DOHH2 (cell line): ENCODE measurements around the gene P2RY11.

Source experiments
- H3F3A ChIP-seq: fragments of 200-600 bp; sonication (generic), shearing (Covaris generic); 2 replicates; pipeline ENCODE4 v1.6.0; 2016; ENCODE audit warnings: antibody characterized with exemption, mild to moderate bottlenecking; ENCODE audit not compliant: control insufficient read depth, insufficient read depth
- H3K27ac ChIP-seq: fragments of 200-600 bp; sonication (generic); 2 replicates; pipeline ENCODE4 v1.5.1; 2014; ENCODE audit warnings: low read depth, mild to moderate bottlenecking, low read length, moderate library complexity
- H3K27me3 ChIP-seq: fragments of 200-600 bp; sonication (generic); 2 replicates; pipeline ENCODE4 v1.6.1; 2014; ENCODE audit warnings: mild to moderate bottlenecking, low read length, mixed read lengths; ENCODE audit not compliant: control insufficient read depth
- H3K36me3 ChIP-seq: fragments of 200-600 bp; sonication (generic); 2 replicates; pipeline ENCODE4 v1.6.1; 2014; ENCODE audit warnings: mild to moderate bottlenecking, low read length, moderate library complexity, mixed read lengths; ENCODE audit not compliant: control insufficient read depth
- H3K4me1 ChIP-seq: fragments of 200-600 bp; sonication (generic); 2 replicates; pipeline ENCODE4 v1.6.1; 2014; ENCODE audit warnings: mild to moderate bottlenecking, low read length, mixed read lengths; ENCODE audit not compliant: control insufficient read depth
- H3K4me2 ChIP-seq: fragments of 200-600 bp; sonication (generic); 2 replicates; pipeline ENCODE4 v1.6.0; 2014; ENCODE audit warnings: mild to moderate bottlenecking, low read length, moderate library complexity
- H3K4me3 ChIP-seq: fragments of 200-600 bp; sonication (generic); 2 replicates; pipeline ENCODE4 v1.5.1; 2014; ENCODE audit warnings: mild to moderate bottlenecking, low read length, mixed read lengths
- H3K79me2 ChIP-seq: fragments of 200-600 bp; sonication (generic); 2 replicates; pipeline ENCODE4 v1.6.1; 2014; ENCODE audit warnings: mild to moderate bottlenecking, low read length, mixed read lengths; ENCODE audit not compliant: control insufficient read depth
- H3K9me2 ChIP-seq: fragments of 200-600 bp; sonication (generic); replicated peaks from 2 replicates; pipeline ENCODE4 v1.6.1; 2014; ENCODE audit warnings: mild to moderate bottlenecking, low read length, mixed read lengths; ENCODE audit not compliant: control insufficient read depth
- H3K9me3 ChIP-seq: fragments of 200-600 bp; sonication (generic); 2 replicates; pipeline ENCODE4 v1.6.1; 2014; ENCODE audit warnings: antibody characterized with exemption, low read length, mixed read lengths; ENCODE audit not compliant: control insufficient read depth, insufficient read depth
- H4K20me1 ChIP-seq: fragments of 200-600 bp; sonication (generic); 2 replicates; pipeline ENCODE4 v1.6.0; 2014; ENCODE audit warnings: low read depth, mild to moderate bottlenecking, antibody characterized with exemption, low read length, moderate library complexity; ENCODE audit not compliant: control insufficient read depth, insufficient read depth
- EZH2phosphoT487 ChIP-seq: fragments of 200-600 bp; sonication (generic); IDR thresholded peaks from 2 replicates; pipeline ENCODE4 v1.6.1; 2017; ENCODE audit warnings: borderline replicate concordance, mild to moderate bottlenecking, antibody characterized with exemption, low read length, moderate library complexity, mixed read lengths
- TF ChIP-seq, protein P1 (sequence below): fragments of 200-600 bp; sonication (generic); IDR thresholded peaks from one replicate; pipeline ENCODE4 v1.5.1; 2014; ENCODE audit warnings: antibody characterized with exemption, mild to moderate bottlenecking, low read depth, low read length; ENCODE audit not compliant: poor library complexity, severe bottlenecking

Gene P2RY11

DNA sequence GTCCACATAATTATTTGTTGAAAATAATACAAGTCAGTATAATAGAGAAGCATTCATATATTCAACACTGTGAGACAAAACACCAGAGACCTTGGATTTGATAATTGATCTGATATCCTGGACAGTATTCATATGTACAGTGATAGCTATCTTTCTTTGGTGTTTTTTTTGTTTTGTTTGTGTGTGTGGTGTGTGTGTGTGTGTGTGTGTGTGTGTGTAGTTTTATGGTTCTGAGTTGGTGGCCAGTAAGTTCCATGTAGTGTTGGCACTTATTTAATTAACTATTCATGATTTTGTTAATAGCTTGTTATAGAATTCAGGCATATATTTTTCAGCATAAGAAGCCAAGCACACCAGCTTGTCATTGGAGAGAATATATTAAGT is 7.4 kb upstream of the P2RY11 start:
- H3K79me2 ChIP-seq = peaks cover 38% of the 10 kb centered on the region
- H3K27ac ChIP-seq = peak overlapping the region; percentile 96
- peaks cover 63% of the 10 kb centered on the region for H3F3A ChIP-seq
- H3K4me1 ChIP-seq = peaks cover 80% of the 10 kb centered on the region
- H3K4me3 ChIP-seq = peak overlapping the region; percentile 86
- no peak for TF ChIP-seq EZH2phosphoT487
- TF ChIP-seq, protein P1, sequence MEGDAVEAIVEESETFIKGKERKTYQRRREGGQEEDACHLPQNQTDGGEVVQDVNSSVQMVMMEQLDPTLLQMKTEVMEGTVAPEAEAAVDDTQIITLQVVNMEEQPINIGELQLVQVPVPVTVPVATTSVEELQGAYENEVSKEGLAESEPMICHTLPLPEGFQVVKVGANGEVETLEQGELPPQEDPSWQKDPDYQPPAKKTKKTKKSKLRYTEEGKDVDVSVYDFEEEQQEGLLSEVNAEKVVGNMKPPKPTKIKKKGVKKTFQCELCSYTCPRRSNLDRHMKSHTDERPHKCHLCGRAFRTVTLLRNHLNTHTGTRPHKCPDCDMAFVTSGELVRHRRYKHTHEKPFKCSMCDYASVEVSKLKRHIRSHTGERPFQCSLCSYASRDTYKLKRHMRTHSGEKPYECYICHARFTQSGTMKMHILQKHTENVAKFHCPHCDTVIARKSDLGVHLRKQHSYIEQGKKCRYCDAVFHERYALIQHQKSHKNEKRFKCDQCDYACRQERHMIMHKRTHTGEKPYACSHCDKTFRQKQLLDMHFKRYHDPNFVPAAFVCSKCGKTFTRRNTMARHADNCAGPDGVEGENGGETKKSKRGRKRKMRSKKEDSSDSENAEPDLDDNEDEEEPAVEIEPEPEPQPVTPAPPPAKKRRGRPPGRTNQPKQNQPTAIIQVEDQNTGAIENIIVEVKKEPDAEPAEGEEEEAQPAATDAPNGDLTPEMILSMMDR = no peak
- no peaks in the 10 kb centered on the region for H3K9me3 ChIP-seq
- H3K27me3 ChIP-seq = no peaks in the 10 kb centered on the region
- peak overlapping the region; percentile 77 for H3K4me2 ChIP-seq
- H4K20me1 ChIP-seq = no peaks in the 10 kb centered on the region
- H3K9me2 ChIP-seq = no peaks in the 10 kb centered on the region
- H3K36me3 ChIP-seq = peaks cover 26% of the 10 kb centered on the region

DNA sequence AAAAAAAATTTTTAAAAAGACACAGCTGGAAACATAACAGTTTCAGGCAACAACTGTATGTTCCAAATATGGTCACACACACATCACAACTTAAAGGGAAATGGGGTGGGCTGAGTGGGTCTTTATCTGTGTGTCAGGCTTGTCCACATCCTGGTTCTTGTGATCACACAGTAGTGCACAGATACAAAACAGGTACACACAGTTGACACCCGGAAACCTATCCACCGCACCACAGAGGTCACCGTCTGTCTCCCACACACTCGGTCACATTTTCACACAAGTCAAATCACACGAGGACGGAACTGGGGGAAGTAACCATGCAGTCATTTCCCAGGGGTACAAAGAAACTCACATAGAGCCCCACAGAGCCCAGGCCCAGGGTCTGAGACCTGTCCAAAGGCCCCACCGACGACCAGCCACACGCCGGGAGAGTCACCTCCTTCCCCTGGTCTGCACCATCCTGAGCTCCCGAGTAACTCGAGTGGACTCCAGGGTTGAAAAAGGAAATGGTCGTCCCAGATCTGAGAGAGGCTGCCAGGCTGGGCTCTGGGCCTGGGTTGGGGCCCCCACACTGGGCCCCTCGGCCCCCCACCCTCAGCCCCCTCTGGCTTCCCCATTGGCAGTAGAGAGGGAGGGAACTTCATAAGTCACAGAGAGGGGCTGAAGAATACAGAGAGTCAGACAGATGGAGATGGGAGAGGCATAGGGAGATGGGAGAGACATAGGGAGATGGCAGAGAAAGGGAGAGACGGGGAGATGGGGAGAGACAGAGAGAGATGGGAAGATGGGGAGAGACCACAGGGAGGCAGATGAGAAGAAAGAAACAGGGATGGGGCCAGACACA is 6.6 kb upstream of the P2RY11 start:
- H3K9me2 ChIP-seq = no peaks in the 10 kb centered on the region
- H3K4me2 ChIP-seq = peak overlapping the region; percentile 77
- peaks cover 45% of the 10 kb centered on the region for H3K79me2 ChIP-seq
- TF ChIP-seq EZH2phosphoT487 = no peak
- TF ChIP-seq, protein P1 = no peak
- peaks cover 80% of the 10 kb centered on the region for H3K4me1 ChIP-seq
- peak overlapping the region; percentile 96 for H3K27ac ChIP-seq
- H4K20me1 ChIP-seq = no peaks in the 10 kb centered on the region
- peaks cover 67% of the 10 kb centered on the region for H3F3A ChIP-seq
- no peaks in the 10 kb centered on the region for H3K9me3 ChIP-seq
- H3K27me3 ChIP-seq = no peaks in the 10 kb centered on the region
- H3K4me3 ChIP-seq = peak overlapping the region; percentile 86
- H3K36me3 ChIP-seq = peaks cover 33% of the 10 kb centered on the region

DNA sequence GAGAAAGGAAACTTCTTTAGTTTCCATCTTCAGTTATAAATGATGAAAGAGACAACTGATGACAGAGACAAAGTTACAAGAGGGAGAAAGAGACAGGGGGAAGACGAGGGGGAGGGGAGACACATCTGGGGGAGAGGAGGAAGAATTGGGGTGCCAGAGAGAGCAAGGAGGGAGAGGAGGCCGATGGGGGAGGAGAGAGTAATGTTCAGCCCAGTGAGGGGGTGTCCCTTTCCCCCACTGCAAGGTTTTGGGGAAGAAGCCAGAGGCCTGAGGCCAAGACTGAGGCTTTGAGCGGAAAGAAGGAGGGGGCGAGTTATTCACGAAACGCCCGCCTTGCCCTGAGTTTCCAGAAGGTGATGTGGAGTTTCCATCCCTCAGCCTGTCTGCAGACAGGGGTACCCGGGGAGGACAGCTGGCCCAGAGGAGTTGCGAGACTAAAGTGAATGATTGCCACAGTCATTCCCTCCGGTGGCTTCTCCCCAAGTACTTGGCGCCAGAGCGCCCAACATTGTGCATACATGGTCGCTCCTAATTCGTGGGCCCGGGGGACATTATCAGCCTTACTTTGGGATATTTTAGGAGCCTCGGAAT is 5.9 kb upstream of the P2RY11 start:
- TF ChIP-seq, protein P1 = no peak
- no peak for TF ChIP-seq EZH2phosphoT487
- Histone ChIP-seq H3K27me3 (no peaks in the 10 kb centered on the region), H4K20me1 (no peaks in the 10 kb centered on the region), H3F3A (peaks cover 62% of the 10 kb centered on the region), H3K27ac (peak overlapping the region; percentile 96), H3K36me3 (peaks cover 40% of the 10 kb centered on the region), H3K4me3 (peak overlapping the region; percentile 86), H3K9me3 (no peaks in the 10 kb centered on the region), H3K4me1 (peaks cover 80% of the 10 kb centered on the region), H3K4me2 (peak overlapping the region; percentile 77), H3K9me2 (no peaks in the 10 kb centered on the region), H3K79me2 (peaks cover 45% of the 10 kb centered on the region)
